Sigmoid colon (tissue), 4 donors: ENCODE measurements around the gene TMEM132D.

Source experiments
- EP300 ChIP-seq, 4 donors: sonication (generic); formaldehyde crosslinking; IDR thresholded peaks; one replicate each; pipeline ENCODE4 v1.6.1; 2017; ENCODE audit warnings: antibody characterized with exemption in 4 of 4
- POLR2A ChIP-seq, 2 donors: fragments of 450-650 bp; IDR thresholded peaks; one replicate each; pipeline ENCODE4 v1.6.1; 2016; ENCODE audit warnings: antibody characterized with exemption in 2 of 2, mild to moderate bottlenecking in 2 of 2, moderate library complexity in 2 of 2
- TF ChIP-seq, protein P1 (sequence below), 4 experiments: fragments of 450-650 bp in 3 of 4; fragments of 200-600 bp in 1 of 4; IDR thresholded peaks; one replicate each; pipeline ENCODE4 v1.5.1; 2016 to 2019; ENCODE audit warnings: antibody characterized with exemption in 4 of 4, mild to moderate bottlenecking in 3 of 4, moderate library complexity in 2 of 4

DNA sequence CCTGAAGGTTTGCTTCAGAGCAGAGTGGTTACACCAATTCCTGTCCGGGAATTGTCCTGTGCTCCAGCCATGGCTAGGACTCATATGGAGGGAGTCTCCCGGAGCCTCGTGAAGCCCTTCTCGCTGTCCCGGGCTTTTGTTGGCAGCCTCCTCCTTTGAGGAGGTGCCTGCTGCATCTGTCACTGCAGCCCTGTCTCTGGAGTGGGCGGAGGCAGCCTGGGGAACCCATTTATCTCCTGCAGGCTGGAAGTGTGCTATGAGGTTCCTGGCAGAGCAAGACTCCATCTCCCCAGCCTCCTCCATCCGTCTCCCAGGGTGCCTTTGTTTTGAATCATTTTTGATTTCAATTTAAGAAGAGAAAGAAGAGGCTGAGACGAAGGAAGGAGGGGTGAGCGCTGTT is 695.3 kb downstream of the TMEM132D start:
- TF ChIP-seq, protein P1, sequence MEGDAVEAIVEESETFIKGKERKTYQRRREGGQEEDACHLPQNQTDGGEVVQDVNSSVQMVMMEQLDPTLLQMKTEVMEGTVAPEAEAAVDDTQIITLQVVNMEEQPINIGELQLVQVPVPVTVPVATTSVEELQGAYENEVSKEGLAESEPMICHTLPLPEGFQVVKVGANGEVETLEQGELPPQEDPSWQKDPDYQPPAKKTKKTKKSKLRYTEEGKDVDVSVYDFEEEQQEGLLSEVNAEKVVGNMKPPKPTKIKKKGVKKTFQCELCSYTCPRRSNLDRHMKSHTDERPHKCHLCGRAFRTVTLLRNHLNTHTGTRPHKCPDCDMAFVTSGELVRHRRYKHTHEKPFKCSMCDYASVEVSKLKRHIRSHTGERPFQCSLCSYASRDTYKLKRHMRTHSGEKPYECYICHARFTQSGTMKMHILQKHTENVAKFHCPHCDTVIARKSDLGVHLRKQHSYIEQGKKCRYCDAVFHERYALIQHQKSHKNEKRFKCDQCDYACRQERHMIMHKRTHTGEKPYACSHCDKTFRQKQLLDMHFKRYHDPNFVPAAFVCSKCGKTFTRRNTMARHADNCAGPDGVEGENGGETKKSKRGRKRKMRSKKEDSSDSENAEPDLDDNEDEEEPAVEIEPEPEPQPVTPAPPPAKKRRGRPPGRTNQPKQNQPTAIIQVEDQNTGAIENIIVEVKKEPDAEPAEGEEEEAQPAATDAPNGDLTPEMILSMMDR (IDR thresholded peaks at IDR 0.05), result no peak
- TF ChIP-seq POLR2A (IDR thresholded peaks at IDR 0.05) (no peak), EP300 (IDR thresholded peaks at IDR 0.05) (no peak)
